Gastrocnemius medialis (tissue), 4 donors: Measurements from ENCODE around the gene SMC1A.

Experiments used
- CTCF ChIP-seq, 5 experiments: fragments of 450-650 bp in 3 of 5; fragments of 200-600 bp in 2 of 5; sonication (generic) in 2 of 5; IDR thresholded peaks in 4 of 5; conservative IDR thresholded peaks in 1 of 5; 1 replicate in 4 of 5; 2 replicates in 1 of 5; pipeline ENCODE4 v1.5.1; 2016 to 2019; ENCODE audit warnings: antibody characterized with exemption in 5 of 5, mild to moderate bottlenecking in 3 of 5, moderate library complexity in 3 of 5
- POLR2A ChIP-seq, 2 donors: fragments of 450-650 bp; IDR thresholded peaks; one replicate each; pipeline ENCODE4 v1.6.1; 2017; ENCODE audit warnings: antibody characterized with exemption in 2 of 2, mild to moderate bottlenecking in 2 of 2, moderate library complexity in 2 of 2

DNA sequence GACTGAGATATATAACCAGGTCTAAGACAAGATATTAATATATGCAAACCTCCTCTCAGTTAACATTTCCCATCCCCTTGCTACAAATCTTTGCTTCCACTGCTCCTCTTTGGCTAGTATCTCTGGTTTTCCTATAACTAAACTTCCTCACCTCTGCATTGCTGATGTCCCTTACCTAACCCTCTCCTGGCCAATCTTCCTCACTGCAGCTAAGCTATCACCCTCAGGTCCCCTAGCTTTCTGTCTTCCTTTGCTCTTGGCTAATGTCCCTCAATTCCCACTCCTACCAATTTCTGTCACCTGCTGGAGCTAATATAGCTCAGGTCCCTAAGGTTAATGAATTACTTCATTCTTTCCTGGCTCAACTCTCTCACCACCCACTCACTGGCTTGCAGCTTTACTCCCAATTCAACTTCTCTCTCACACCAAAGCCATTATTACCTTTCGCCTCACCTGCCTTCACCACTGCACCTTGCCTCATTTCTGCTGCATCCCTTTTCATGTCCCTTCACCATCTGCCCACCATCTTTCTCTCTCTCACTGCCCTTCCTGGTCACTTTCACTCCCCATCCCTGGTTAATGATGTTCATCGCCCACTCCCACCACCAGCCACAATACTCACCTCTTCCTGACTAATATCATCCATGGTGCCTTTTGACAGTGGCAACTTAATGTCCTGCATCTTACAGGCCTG lies 26.7 kb downstream of the SMC1A start:
- no peak for TF ChIP-seq CTCF (IDR thresholded peaks at IDR 0.05 in 4 of 5, conservative IDR thresholded peaks at IDR 0.05 in 1 of 5)
- TF ChIP-seq POLR2A (IDR thresholded peaks at IDR 0.05): no peak
